ENCODE measurements around the gene ZNF184.
"Not testable (repeated sequence)": the region's sequence is repeated elsewhere in the genome, so short reads cannot be mapped to it uniquely, and the experiment has no call there.

ZNF184 gene

GRCh38 chr6:27428966-27429365 lies 43.9 kb downstream of the ZNF184 start:
- no peak for DNase-seq (ENCODE audit: low read depth, low spot score)
- no peak for TF ChIP-seq CTCF (IDR thresholded peaks at IDR 0.05; ENCODE audit: low read depth, low read length)
- in situ Hi-C loops (cut with HindIII; ENCODE audit: low sequenced_read_pairs): no loop called here
- no peak overlapping the region for H3K4me3 ChIP-seq (ENCODE audit: low read depth, low read length)

- no peak for TF ChIP-seq CTCF (IDR thresholded peaks at IDR 0.05; ENCODE audit: low read depth, low read length)
- no peak overlapping the region for H3K4me3 ChIP-seq (ENCODE audit: low read depth, low read length)
- no peak for DNase-seq (ENCODE audit: low read depth, low spot score)
- in situ Hi-C loops (cut with HindIII; ENCODE audit: low sequenced_read_pairs): no loop called here
These were observed 44.4 kb downstream of the ZNF184 start for GRCh38 chr6:27428502-27428901.

- in situ Hi-C loops (cut with HindIII; ENCODE audit: low sequenced_read_pairs): no loop called here
- no peak for DNase-seq (ENCODE audit: low read depth, low spot score)
- TF ChIP-seq CTCF (IDR thresholded peaks at IDR 0.05; ENCODE audit: low read depth, low read length): no peak
- no peak overlapping the region for H3K4me3 ChIP-seq (ENCODE audit: low read depth, low read length)
These were observed 46.8 kb downstream of the ZNF184 start for GRCh38 chr6:27426045-27426620.

- H3K4me3 ChIP-seq (ENCODE audit: low read depth, low read length); in situ Hi-C loops (cut with HindIII; ENCODE audit: low sequenced_read_pairs); DNase-seq (ENCODE audit: low read depth, low spot score): not testable (repeated sequence)
These were observed 48.1 kb downstream of the ZNF184 start for GRCh38 chr6:27424851-27425250.

- in situ Hi-C loops (cut with HindIII; ENCODE audit: low sequenced_read_pairs): no loop called here
- H3K4me3 ChIP-seq (ENCODE audit: low read depth, low read length): peak overlapping the region; percentile 10
- DNase-seq (ENCODE audit: low read depth, low spot score): peak; percentile 3
- TF ChIP-seq CTCF (IDR thresholded peaks at IDR 0.05; ENCODE audit: low read depth, low read length): no peak
These were observed 50.1 kb downstream of the ZNF184 start for GRCh38 chr6:27422651-27423332.

- H3K4me3 ChIP-seq (ENCODE audit: low read depth, low read length): no peak overlapping the region
- in situ Hi-C loops (cut with HindIII; ENCODE audit: low sequenced_read_pairs): no loop called here
- no peak for TF ChIP-seq CTCF (IDR thresholded peaks at IDR 0.05; ENCODE audit: low read depth, low read length)
- DNase-seq (ENCODE audit: low read depth, low spot score): no peak
These were observed 53.5 kb downstream of the ZNF184 start for GRCh38 chr6:27419363-27419762.

- in situ Hi-C loops (cut with HindIII; ENCODE audit: low sequenced_read_pairs): no loop called here
These were observed 57.0 kb downstream of the ZNF184 start for GRCh38 chr6:27415898-27416297.

More at GRCh38 chr6:27415898-27416297, 57.0 kb downstream of the ZNF184 start:
- TF ChIP-seq CTCF (IDR thresholded peaks at IDR 0.05; ENCODE audit: low read depth, low read length): no peak
- H3K4me3 ChIP-seq (ENCODE audit: low read depth, low read length): no peak overlapping the region
- no peak for DNase-seq (ENCODE audit: low read depth, low spot score)
